Measurements from ENCODE around the gene ACBD6. TPM values are rescaled to one million over a fixed set of nuclear protein-coding genes. Genes with fewer than 3 reads are reported as not detected.

Gene ACBD6
- total and polyA plus RNA-seq, 2 experiments from 2014 or later: 36.3 to 45.8 TPM

DNA sequence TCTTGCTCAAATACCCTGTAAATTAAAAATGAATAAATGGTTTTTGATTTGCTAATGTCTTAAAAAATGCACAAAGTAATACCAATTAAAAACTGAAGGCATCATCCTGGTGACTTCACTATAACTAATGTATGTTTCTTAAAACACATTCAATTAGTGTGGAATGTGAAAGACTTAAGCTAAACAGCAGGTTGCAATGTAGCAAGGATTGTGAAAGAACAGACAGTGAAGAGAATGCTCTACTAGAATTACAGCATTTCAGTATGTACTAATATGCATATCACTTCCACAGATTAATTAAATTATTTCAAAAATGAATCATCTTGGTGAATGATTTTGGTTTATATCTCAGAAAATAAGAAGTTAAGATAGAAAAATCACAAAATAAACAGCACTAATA lies 216.0 kb downstream of the ACBD6 start:
- no peak overlapping the region for H2AFZ ChIP-seq
- no peak overlapping the region for H3K27ac ChIP-seq
- no peak overlapping the region for H3K4me3 ChIP-seq
- TF ChIP-seq EZH2phosphoT487 (IDR thresholded peaks at IDR 0.05; ENCODE audit: low read depth, severe bottlenecking, unreplicated experiment) (no peak), EZH2 (IDR thresholded peaks at IDR 0.05; ENCODE audit: borderline replicate concordance) (no peak)
- TF ChIP-seq, protein P1, sequence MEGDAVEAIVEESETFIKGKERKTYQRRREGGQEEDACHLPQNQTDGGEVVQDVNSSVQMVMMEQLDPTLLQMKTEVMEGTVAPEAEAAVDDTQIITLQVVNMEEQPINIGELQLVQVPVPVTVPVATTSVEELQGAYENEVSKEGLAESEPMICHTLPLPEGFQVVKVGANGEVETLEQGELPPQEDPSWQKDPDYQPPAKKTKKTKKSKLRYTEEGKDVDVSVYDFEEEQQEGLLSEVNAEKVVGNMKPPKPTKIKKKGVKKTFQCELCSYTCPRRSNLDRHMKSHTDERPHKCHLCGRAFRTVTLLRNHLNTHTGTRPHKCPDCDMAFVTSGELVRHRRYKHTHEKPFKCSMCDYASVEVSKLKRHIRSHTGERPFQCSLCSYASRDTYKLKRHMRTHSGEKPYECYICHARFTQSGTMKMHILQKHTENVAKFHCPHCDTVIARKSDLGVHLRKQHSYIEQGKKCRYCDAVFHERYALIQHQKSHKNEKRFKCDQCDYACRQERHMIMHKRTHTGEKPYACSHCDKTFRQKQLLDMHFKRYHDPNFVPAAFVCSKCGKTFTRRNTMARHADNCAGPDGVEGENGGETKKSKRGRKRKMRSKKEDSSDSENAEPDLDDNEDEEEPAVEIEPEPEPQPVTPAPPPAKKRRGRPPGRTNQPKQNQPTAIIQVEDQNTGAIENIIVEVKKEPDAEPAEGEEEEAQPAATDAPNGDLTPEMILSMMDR (IDR thresholded peaks at IDR 0.05; ENCODE audit: poor library complexity): no peak
- no peaks in the 10 kb centered on the region for H3K9me2 ChIP-seq (replicated peaks; ENCODE audit: insufficient read depth)
- DNase-seq (ENCODE audit: low spot score): no peak
- no peaks in the 10 kb centered on the region for H3K27me3 ChIP-seq
- no peak overlapping the region for H3K4me2 ChIP-seq
- H4K20me1 ChIP-seq (ENCODE audit: insufficient read depth, poor library complexity, severe bottlenecking): no peaks in the 10 kb centered on the region
- no peaks in the 10 kb centered on the region for H3K79me2 ChIP-seq
- H3K36me3 ChIP-seq (replicated peaks; ENCODE audit: insufficient read depth, low read depth): no peaks in the 10 kb centered on the region
- H3K4me1 ChIP-seq (ENCODE audit: insufficient read depth): peaks cover 10% of the 10 kb centered on the region
- H3K9me3 ChIP-seq (ENCODE audit: low read depth): no peaks in the 10 kb centered on the region

DNA sequence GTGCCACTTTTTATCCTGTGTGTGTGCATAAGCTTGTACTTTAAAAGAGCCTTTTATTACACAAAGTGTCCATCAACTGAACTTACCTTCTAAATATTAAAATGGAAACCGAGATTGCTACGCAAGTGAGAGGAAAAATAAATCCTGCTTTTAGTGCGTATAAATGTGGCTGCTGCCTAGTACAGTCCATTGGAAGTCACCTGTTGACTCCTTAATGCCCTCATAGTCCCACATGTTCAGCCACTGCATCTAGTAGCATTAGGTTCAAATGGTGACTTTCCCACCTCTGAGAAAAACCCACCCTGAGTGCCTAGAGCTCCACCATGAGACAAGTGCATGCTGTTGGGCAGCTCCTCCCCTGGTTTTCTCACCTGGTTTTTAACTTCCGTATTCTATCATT lies 219.3 kb downstream of the ACBD6 start:
- no peaks in the 10 kb centered on the region for H3K36me3 ChIP-seq (replicated peaks; ENCODE audit: insufficient read depth, low read depth)
- no peaks in the 10 kb centered on the region for H3K79me2 ChIP-seq
- H3K9me3 ChIP-seq (ENCODE audit: low read depth): no peaks in the 10 kb centered on the region
- no peak overlapping the region for H2AFZ ChIP-seq
- WGBS (ENCODE audit: low lambda C conversion rate, missing lambda C conversion rate): 74% methylated on average over 4 of the region's 4 CpGs
- no peaks in the 10 kb centered on the region for H4K20me1 ChIP-seq (ENCODE audit: insufficient read depth, poor library complexity, severe bottlenecking)
- TF ChIP-seq, protein P1 (IDR thresholded peaks at IDR 0.05; ENCODE audit: poor library complexity): no peak
- TF ChIP-seq EZH2phosphoT487 (IDR thresholded peaks at IDR 0.05; ENCODE audit: low read depth, severe bottlenecking, unreplicated experiment): no peak
- no peak for TF ChIP-seq EZH2 (IDR thresholded peaks at IDR 0.05; ENCODE audit: borderline replicate concordance)
- peaks cover 10% of the 10 kb centered on the region for H3K4me1 ChIP-seq (ENCODE audit: insufficient read depth)
- no peak overlapping the region for H3K4me3 ChIP-seq
- no peak overlapping the region for H3K27ac ChIP-seq
- no peaks in the 10 kb centered on the region for H3K9me2 ChIP-seq (replicated peaks; ENCODE audit: insufficient read depth)
- H3K4me2 ChIP-seq: no peak overlapping the region
- no peaks in the 10 kb centered on the region for H3K27me3 ChIP-seq
- DNase-seq (ENCODE audit: low spot score): no peak

DNA sequence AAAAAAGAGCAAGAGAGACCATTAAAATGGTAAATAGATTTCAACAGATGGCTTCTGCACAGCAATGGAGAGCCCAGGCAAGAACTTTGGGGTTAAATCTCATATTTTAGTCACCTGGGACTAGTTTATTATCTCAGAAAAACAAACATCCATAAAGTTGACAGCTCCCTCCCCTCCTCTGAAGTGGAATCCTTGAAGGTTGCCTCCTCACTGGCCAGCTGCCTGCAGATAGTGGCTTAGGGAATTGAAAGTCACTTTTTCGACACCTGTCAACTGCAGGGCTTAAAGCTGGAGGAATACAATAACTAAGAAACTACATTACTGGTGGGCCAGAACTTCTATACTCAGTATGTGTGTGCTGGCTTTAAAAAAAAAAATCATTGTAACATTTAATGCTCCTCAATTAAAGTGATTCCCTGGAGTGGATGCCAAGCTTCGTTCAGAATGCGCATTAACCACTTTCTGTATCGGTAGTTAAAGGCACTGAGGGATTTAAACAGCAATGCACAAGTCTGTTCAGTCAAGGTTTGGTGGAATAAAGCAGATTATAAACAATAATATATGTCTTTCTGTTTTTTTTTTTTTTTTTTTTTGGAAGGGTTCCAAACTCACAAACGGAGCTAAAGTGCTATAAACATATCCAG lies 219.9 kb downstream of the ACBD6 start:
- Histone ChIP-seq H3K4me2 (no peak overlapping the region), H2AFZ (no peak overlapping the region), H3K27ac (no peak overlapping the region), H3K9me3 (ENCODE audit: low read depth) (no peaks in the 10 kb centered on the region), H3K27me3 (no peaks in the 10 kb centered on the region), H3K36me3 (replicated peaks; ENCODE audit: insufficient read depth, low read depth) (no peaks in the 10 kb centered on the region), H3K4me1 (ENCODE audit: insufficient read depth) (peaks cover 10% of the 10 kb centered on the region), H3K79me2 (no peaks in the 10 kb centered on the region), H3K4me3 (no peak overlapping the region), H3K9me2 (replicated peaks; ENCODE audit: insufficient read depth) (no peaks in the 10 kb centered on the region), H4K20me1 (ENCODE audit: insufficient read depth, poor library complexity, severe bottlenecking) (no peaks in the 10 kb centered on the region)
- DNase-seq (ENCODE audit: low spot score): no peak
- 68% methylated on average over 5 of the region's 5 CpGs for WGBS (ENCODE audit: low lambda C conversion rate, missing lambda C conversion rate)
- TF ChIP-seq EZH2 (IDR thresholded peaks at IDR 0.05; ENCODE audit: borderline replicate concordance) (no peak), EZH2phosphoT487 (IDR thresholded peaks at IDR 0.05; ENCODE audit: low read depth, severe bottlenecking, unreplicated experiment) (no peak)
- TF ChIP-seq, protein P1 (IDR thresholded peaks at IDR 0.05; ENCODE audit: poor library complexity): no peak

Data from hepatocyte (in vitro differentiated cells).